Prostate gland (tissue), 2 donors: Measurements from ENCODE around the gene PLEKHH2.
"Not testable (repeated sequence)": the region's sequence is repeated elsewhere in the genome, so short reads cannot be mapped to it uniquely, and the experiment has no call there.

ENCODE experiments used
- POLR2A ChIP-seq: fragments of 450-650 bp; IDR thresholded peaks from one replicate; pipeline ENCODE4 v1.6.1; 2016; ENCODE audit warnings: antibody characterized with exemption, mild to moderate bottlenecking
- TF ChIP-seq, protein P1 (sequence below), 4 experiments: fragments of 200-600 bp in 2 of 4; fragments of 450-650 bp in 2 of 4; sonication (generic) in 2 of 4; IDR thresholded peaks; 1 replicate in 3 of 4; 2 replicates in 1 of 4; pipeline ENCODE4 v1.5.1; 2016 to 2019; ENCODE audit warnings: antibody characterized with exemption in 4 of 4, mild to moderate bottlenecking in 2 of 4, moderate library complexity in 2 of 4

DNA sequence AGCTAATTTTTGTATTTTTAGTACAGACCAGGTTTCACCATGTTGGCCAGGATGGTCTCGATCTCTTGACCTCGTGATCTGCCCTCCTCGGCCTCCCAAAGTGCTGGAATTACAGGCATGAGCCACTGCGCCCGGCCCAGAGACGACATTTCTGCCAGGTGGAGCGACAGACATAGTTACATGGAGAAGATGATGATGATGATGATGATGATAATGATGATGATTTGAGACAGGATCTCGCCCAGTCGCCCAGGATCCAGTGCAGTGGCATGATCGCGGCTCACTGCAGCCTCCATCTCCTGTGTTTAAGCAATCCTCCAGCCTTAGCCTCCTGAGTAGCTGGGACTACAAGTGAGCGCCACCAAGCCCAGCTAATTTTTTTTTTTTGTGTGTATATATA is 907 bp upstream of the PLEKHH2 start:
- TF ChIP-seq, protein P1, sequence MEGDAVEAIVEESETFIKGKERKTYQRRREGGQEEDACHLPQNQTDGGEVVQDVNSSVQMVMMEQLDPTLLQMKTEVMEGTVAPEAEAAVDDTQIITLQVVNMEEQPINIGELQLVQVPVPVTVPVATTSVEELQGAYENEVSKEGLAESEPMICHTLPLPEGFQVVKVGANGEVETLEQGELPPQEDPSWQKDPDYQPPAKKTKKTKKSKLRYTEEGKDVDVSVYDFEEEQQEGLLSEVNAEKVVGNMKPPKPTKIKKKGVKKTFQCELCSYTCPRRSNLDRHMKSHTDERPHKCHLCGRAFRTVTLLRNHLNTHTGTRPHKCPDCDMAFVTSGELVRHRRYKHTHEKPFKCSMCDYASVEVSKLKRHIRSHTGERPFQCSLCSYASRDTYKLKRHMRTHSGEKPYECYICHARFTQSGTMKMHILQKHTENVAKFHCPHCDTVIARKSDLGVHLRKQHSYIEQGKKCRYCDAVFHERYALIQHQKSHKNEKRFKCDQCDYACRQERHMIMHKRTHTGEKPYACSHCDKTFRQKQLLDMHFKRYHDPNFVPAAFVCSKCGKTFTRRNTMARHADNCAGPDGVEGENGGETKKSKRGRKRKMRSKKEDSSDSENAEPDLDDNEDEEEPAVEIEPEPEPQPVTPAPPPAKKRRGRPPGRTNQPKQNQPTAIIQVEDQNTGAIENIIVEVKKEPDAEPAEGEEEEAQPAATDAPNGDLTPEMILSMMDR (IDR thresholded peaks at IDR 0.05), result not testable (repeated sequence)
- TF ChIP-seq POLR2A, result not testable (repeated sequence)
